Gastroesophageal sphincter (tissue), 4 donors: Measurements from ENCODE around the gene HAP1. TPM values are rescaled to one million over a fixed set of nuclear protein-coding genes. Genes with fewer than 3 reads are reported as not detected.

Experiments used
- ATAC-seq: fragments of 150-250 bp; one replicate; pipeline ENCODE4 v1.9.1; 2016; ENCODE audit warnings: mild to moderate bottlenecking, moderate library complexity
- H3K27ac ChIP-seq, 4 donors: fragments of 200-600 bp; sonication (generic) in 3 of 4; 1 replicate in 3 of 4; 2 replicates in 1 of 4; pipeline ENCODE4 v1.5.1; 2016 to 2019
- H3K27me3 ChIP-seq: fragments of 200-600 bp; sonication (generic); one replicate; pipeline ENCODE4 v1.5.1; 2019
- H3K36me3 ChIP-seq, 2 donors: fragments of 200-600 bp; sonication (generic); one replicate each; pipeline ENCODE4 v1.5.1; 2019; ENCODE audit warnings: control low read depth in 1 of 2
- H3K4me1 ChIP-seq, 3 donors: fragments of 200-600 bp; sonication (generic); 1 replicate in 2 of 3; 2 replicates in 1 of 3; pipeline ENCODE4 v1.5.1; 2016 to 2019; ENCODE audit warnings: control low read depth in 2 of 3
- H3K4me3 ChIP-seq, 2 donors: fragments of 200-600 bp; sonication (generic); one replicate each; pipeline ENCODE4 v1.5.1; 2019; ENCODE audit warnings: mild to moderate bottlenecking in 1 of 2, moderate library complexity in 1 of 2
- H3K9me3 ChIP-seq, 3 donors: fragments of 200-600 bp; sonication (generic); one replicate each; pipeline ENCODE4 v1.5.1; 2017 to 2019; ENCODE audit warnings: control low read depth in 2 of 3
- CTCF ChIP-seq, 4 experiments: fragments of 200-600 bp in 2 of 4; fragments of 450-650 bp in 2 of 4; sonication (generic) in 1 of 4; IDR thresholded peaks; one replicate each; pipeline ENCODE4 v1.5.1; 2017 to 2019; ENCODE audit warnings: antibody characterized with exemption in 4 of 4, mild to moderate bottlenecking in 2 of 4, moderate library complexity in 2 of 4
- EP300 ChIP-seq: sonication (generic); formaldehyde crosslinking; IDR thresholded peaks from one replicate; pipeline ENCODE4 v1.6.1; 2017; ENCODE audit warnings: antibody characterized with exemption, mild to moderate bottlenecking
- POLR2A ChIP-seq, 2 donors: fragments of 450-650 bp; IDR thresholded peaks; one replicate each; pipeline ENCODE4 v1.6.1; 2017; ENCODE audit warnings: antibody characterized with exemption in 2 of 2, mild to moderate bottlenecking in 2 of 2, moderate library complexity in 1 of 2
- POLR2AphosphoS5 ChIP-seq: sonication (generic); formaldehyde crosslinking; IDR thresholded peaks from one replicate; pipeline ENCODE4 v1.6.1; 2017; ENCODE audit warnings: antibody characterized with exemption
- WGBS, 2 donors: methylation state at CpG; one replicate each; pipeline ENCODE4 v1.1.5; 2018; ENCODE audit warnings: low coverage in 1 of 2; 5-methylcytosine and 5-hydroxymethylcytosine counted together
- total RNA-seq, 4 donors: library from RNA; depleted of rRNA; stranded (reverse); fragments of >200 nt; gene quantifications; one replicate each; pipeline ENCODE4 v1.1.0, GENCODE V29; 2016

The HAP1 gene
- total RNA-seq, 4 donors from 2014 or later: 0.54 TPM; not detected in 3

- TF ChIP-seq EP300 (no peak), POLR2A (IDR thresholded peaks at IDR 0.05) (no peak), CTCF (IDR thresholded peaks at IDR 0.05) (no peak), POLR2AphosphoS5 (no peak)
- Histone ChIP-seq H3K4me1 (no peaks in the 10 kb centered on the region), H3K4me3 (no peak overlapping the region), H3K36me3 (no peaks in the 10 kb centered on the region), H3K27me3 (no peaks in the 10 kb centered on the region), H3K9me3 (no peaks in the 10 kb centered on the region), H3K27ac (no peak overlapping the region)
- ATAC-seq: no peak
- WGBS, 2 donors: 61 to 83% methylated on average over 8 to 13 of the region's 15 CpGs
Observed at GRCh38 chr17:41717408-41718286, 16.8 kb downstream of the HAP1 start.

DNA sequence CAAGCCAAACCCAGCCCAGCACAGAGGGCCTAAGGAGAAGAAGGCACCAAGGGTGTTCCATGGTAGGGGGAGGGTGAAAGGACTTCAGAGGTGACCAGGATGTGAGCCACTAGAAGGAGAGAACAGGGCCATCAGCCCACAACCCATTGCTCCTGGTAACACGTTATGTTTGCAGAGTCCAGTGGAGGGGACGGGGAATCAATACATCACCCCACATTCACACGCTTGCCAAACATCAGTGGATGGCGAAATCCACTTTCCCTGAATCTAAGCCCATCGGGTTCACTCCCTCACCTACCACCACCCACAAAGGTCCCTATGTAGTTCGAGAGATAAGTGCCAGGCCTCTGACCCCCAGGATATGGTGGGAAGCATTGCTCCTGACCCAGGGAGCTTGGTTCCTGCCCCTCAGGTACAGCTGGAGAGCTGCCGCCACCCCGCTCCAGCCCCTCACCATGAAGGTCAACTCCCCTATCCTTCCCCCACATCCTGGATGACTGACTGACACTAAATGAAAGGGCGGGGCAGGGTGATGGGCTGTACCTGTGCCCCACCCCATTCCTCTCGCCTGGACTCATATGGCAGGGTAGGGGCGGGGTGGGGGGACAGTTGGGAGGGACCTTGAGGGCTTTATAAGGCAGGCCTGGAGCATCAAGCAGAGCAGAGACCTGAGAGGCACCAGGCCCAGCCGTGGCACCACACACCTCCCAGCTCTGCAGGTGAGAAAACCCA, 22.6 kb downstream of the HAP1 start, which contains the start of gene GAST:
TSS of gene GAST (plus strand) at position 663 of the 732 bp plus-strand sequence. CDS start 3,106 bp downstream, outside the sequence.
- no peak for ATAC-seq
- no peak within 1 kb of the TSS for H3K4me3 ChIP-seq
- 87 to 92% methylated on average over 4 to 5 of the region's 12 CpGs for WGBS, 2 donors
- H3K27me3 ChIP-seq: peaks cover 25% of the 10 kb centered on the region
- TF ChIP-seq CTCF (IDR thresholded peaks at IDR 0.05): no peak
- TF ChIP-seq EP300: no peak
- no peak for TF ChIP-seq POLR2AphosphoS5
- TF ChIP-seq POLR2A (IDR thresholded peaks at IDR 0.05): no peak
- H3K36me3 ChIP-seq: no peaks in the 10 kb centered on the region
- no peaks in the 10 kb centered on the region for H3K9me3 ChIP-seq
- no peak within 1 kb of the TSS for H3K27ac ChIP-seq
- H3K4me1 ChIP-seq: no peaks in the 10 kb centered on the region

DNA sequence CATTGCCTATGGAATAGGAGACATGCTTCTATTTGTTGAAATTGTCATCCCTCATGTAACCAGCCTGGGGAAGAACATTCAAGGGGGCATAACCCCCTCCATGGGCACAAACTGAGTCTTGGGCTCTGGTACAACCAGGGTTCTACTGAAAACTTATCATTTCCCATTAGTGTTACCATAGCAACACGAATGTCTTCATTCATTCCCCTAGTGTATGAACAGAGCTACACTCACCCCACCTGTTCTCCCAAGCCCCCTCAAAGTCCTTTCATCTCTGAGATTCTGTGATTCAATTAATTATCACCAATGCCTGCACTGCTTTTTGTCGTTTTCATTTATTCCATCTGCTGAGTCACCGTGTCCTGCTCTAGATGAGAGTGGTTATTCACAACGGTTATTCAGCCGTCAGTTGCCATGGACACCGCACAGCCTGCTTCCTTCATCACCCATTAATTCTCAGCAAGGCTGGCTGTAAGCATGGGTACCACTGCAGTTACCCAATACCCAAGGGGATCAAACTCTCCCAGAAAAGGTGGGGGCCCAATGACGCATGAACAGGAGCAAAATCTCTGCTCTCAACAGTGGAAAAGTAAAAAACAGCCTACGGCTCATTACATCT, 23.9 kb downstream of the HAP1 start:
- no peak for ATAC-seq
- H3K4me1 ChIP-seq: peaks cover 0 to 3% (median 0%) of the 10 kb centered on the region in 3 donors
- WGBS, 2 donors: 37 to 59% methylated on average over 7 to 8 of the region's 8 CpGs
- no peak overlapping the region for H3K4me3 ChIP-seq
- no peak for TF ChIP-seq EP300
- no peak for TF ChIP-seq POLR2AphosphoS5
- TF ChIP-seq POLR2A (IDR thresholded peaks at IDR 0.05): no peak
- TF ChIP-seq CTCF (IDR thresholded peaks at IDR 0.05): no peak
- no peaks in the 10 kb centered on the region for H3K9me3 ChIP-seq
- H3K36me3 ChIP-seq: no peaks in the 10 kb centered on the region
- peaks cover 25% of the 10 kb centered on the region for H3K27me3 ChIP-seq
- no peak overlapping the region for H3K27ac ChIP-seq

- WGBS, 2 donors: 79 to 88% methylated on average over 5 to 10 of the region's 10 CpGs
- Histone ChIP-seq H3K27ac (no peak overlapping the region), H3K36me3 (no peaks in the 10 kb centered on the region), H3K9me3 (no peaks in the 10 kb centered on the region), H3K4me1 (peaks cover 0 to 6% (median 0%) of the 10 kb centered on the region in 3 donors), H3K4me3 (no peak overlapping the region), H3K27me3 (peaks cover 25% of the 10 kb centered on the region)
- ATAC-seq: no peak
- TF ChIP-seq CTCF (IDR thresholded peaks at IDR 0.05): no peak
- TF ChIP-seq POLR2A (IDR thresholded peaks at IDR 0.05): no peak
- no peak for TF ChIP-seq EP300
- TF ChIP-seq POLR2AphosphoS5: no peak
Observed at GRCh38 chr17:41707803-41708669, 26.4 kb downstream of the HAP1 start.
